ENCODE measurements around the gene WNT11. TPM values are rescaled to one million over a fixed set of nuclear protein-coding genes. Genes with fewer than 3 reads are reported as not detected.
A peak's percentile ranks its signal among the peaks of the same experiment; 100 is the strongest.

WNT11 gene
- total RNA-seq (1 to 10 TPM in 1 of 2 donors, under 1 TPM in 1; 0.57 to 2.1 TPM), total RNA-seq (0.70 to 0.83 reads per million in 2 donors)

GRCh38 chr11:76206327-76207081 is at the start of gene WNT11:
Gene WNT11 (minus strand): TSS chr11:76206502. CDS start chr11:76206407, 95 bp downstream.
- peak; percentile 18 for ATAC-seq
- peak within 1 kb of the TSS; percentile 70 for H3K27ac Mint-ChIP-seq
- peaks cover 36% of the 10 kb centered on the region for H3K27me3 Mint-ChIP-seq

GRCh38 chr11:76253416-76253815 is 47.1 kb upstream of the WNT11 start:
- ATAC-seq: no peak
- Mint-ChIP-seq H3K27ac (no peak overlapping the region), H3K36me3 (ENCODE audit: low read depth) (peaks cover 2% of the 10 kb centered on the region), H3K4me1 (peaks cover 6% of the 10 kb centered on the region), H3K27me3 (peaks cover 23% of the 10 kb centered on the region), H3K4me3 (no peak overlapping the region)
- H3K9me3 ChIP-seq (ENCODE audit: control insufficient read depth, low read length, poor library complexity, severe bottlenecking): no peaks in the 10 kb centered on the region
- no peak for DNase-seq

More at GRCh38 chr11:76206327-76207081, at the start of gene WNT11:
- Mint-ChIP-seq H3K36me3 (ENCODE audit: low read depth) (peaks cover 2% of the 10 kb centered on the region), H3K4me3 (peak within 1 kb of the TSS; percentile 90), H3K4me1 (peaks cover 15% of the 10 kb centered on the region)
- DNase-seq: peak; percentile 21 to 42 (median 34)
- no peaks in the 10 kb centered on the region for H3K9me3 ChIP-seq (ENCODE audit: control insufficient read depth, low read length, poor library complexity, severe bottlenecking)

- peaks cover 2% of the 10 kb centered on the region for H3K36me3 Mint-ChIP-seq (ENCODE audit: low read depth)
- peaks cover 6% of the 10 kb centered on the region for H3K4me1 Mint-ChIP-seq
- H3K4me3 Mint-ChIP-seq: no peak overlapping the region
- DNase-seq (no peak), ATAC-seq (no peak)
- H3K9me3 ChIP-seq (ENCODE audit: control insufficient read depth, low read length, poor library complexity, severe bottlenecking): no peaks in the 10 kb centered on the region
- peaks cover 23% of the 10 kb centered on the region for H3K27me3 Mint-ChIP-seq
- no peak overlapping the region for H3K27ac Mint-ChIP-seq
Measured at GRCh38 chr11:76252631-76253070, 46.3 kb upstream of the WNT11 start.

GRCh38 chr11:76251576-76251975 is 45.3 kb upstream of the WNT11 start:
- no peak for ATAC-seq
- no peak overlapping the region for H3K4me3 Mint-ChIP-seq
- peaks cover 2% of the 10 kb centered on the region for H3K36me3 Mint-ChIP-seq (ENCODE audit: low read depth)

GRCh38 chr11:76251226-76251575 is 44.9 kb upstream of the WNT11 start:
- DNase-seq: no peak
- Mint-ChIP-seq H3K27me3 (peaks cover 23% of the 10 kb centered on the region), H3K4me1 (peaks cover 6% of the 10 kb centered on the region), H3K4me3 (no peak overlapping the region), H3K36me3 (ENCODE audit: low read depth) (peaks cover 2% of the 10 kb centered on the region), H3K27ac (no peak overlapping the region)
- H3K9me3 ChIP-seq (ENCODE audit: control insufficient read depth, low read length, poor library complexity, severe bottlenecking): no peaks in the 10 kb centered on the region
- ATAC-seq: no peak

More at GRCh38 chr11:76251576-76251975, 45.3 kb upstream of the WNT11 start:
- no peak for DNase-seq
- peaks cover 23% of the 10 kb centered on the region for H3K27me3 Mint-ChIP-seq
- no peaks in the 10 kb centered on the region for H3K9me3 ChIP-seq (ENCODE audit: control insufficient read depth, low read length, poor library complexity, severe bottlenecking)
- H3K27ac Mint-ChIP-seq: no peak overlapping the region
- H3K4me1 Mint-ChIP-seq: peaks cover 6% of the 10 kb centered on the region

- no peaks in the 10 kb centered on the region for H3K9me3 ChIP-seq (ENCODE audit: control insufficient read depth, low read length, poor library complexity, severe bottlenecking)
- H3K4me1 Mint-ChIP-seq: peaks cover 6% of the 10 kb centered on the region
- no peak overlapping the region for H3K4me3 Mint-ChIP-seq
- DNase-seq (no peak), ATAC-seq (no peak)
- no peak overlapping the region for H3K27ac Mint-ChIP-seq
- peaks cover 23% of the 10 kb centered on the region for H3K27me3 Mint-ChIP-seq
- peaks cover 2% of the 10 kb centered on the region for H3K36me3 Mint-ChIP-seq (ENCODE audit: low read depth)
Measured at GRCh38 chr11:76250520-76251225, 44.4 kb upstream of the WNT11 start.

- H3K27ac Mint-ChIP-seq: no peak overlapping the region
- no peak for ATAC-seq
Measured at GRCh38 chr11:76249195-76249741, 43.0 kb upstream of the WNT11 start.

GRCh38 chr11:76248210-76248609 is 41.9 kb upstream of the WNT11 start:
- Mint-ChIP-seq H3K36me3 (ENCODE audit: low read depth) (peaks cover 2% of the 10 kb centered on the region), H3K4me1 (peaks cover 10% of the 10 kb centered on the region), H3K27me3 (peaks cover 15% of the 10 kb centered on the region), H3K4me3 (no peak overlapping the region), H3K27ac (no peak overlapping the region)
- no peaks in the 10 kb centered on the region for H3K9me3 ChIP-seq (ENCODE audit: control insufficient read depth, low read length, poor library complexity, severe bottlenecking)
- ATAC-seq (no peak), DNase-seq (no peak)

More at GRCh38 chr11:76249195-76249741, 43.0 kb upstream of the WNT11 start:
- H3K9me3 ChIP-seq (ENCODE audit: control insufficient read depth, low read length, poor library complexity, severe bottlenecking): no peaks in the 10 kb centered on the region
- Mint-ChIP-seq H3K4me3 (no peak overlapping the region), H3K27me3 (peaks cover 23% of the 10 kb centered on the region), H3K36me3 (ENCODE audit: low read depth) (peaks cover 2% of the 10 kb centered on the region), H3K4me1 (peaks cover 14% of the 10 kb centered on the region)
- DNase-seq: no peak

GRCh38 chr11:76247091-76247490 is 40.8 kb upstream of the WNT11 start:
- H3K4me1 Mint-ChIP-seq: peaks cover 8% of the 10 kb centered on the region
- ATAC-seq (no peak), DNase-seq (no peak)
- no peak overlapping the region for H3K4me3 Mint-ChIP-seq
- H3K27me3 Mint-ChIP-seq: peaks cover 4% of the 10 kb centered on the region
- no peaks in the 10 kb centered on the region for H3K9me3 ChIP-seq (ENCODE audit: control insufficient read depth, low read length, poor library complexity, severe bottlenecking)
- no peaks in the 10 kb centered on the region for H3K36me3 Mint-ChIP-seq (ENCODE audit: low read depth)
- H3K27ac Mint-ChIP-seq: no peak overlapping the region

- Mint-ChIP-seq H3K27me3 (no peaks in the 10 kb centered on the region), H3K36me3 (ENCODE audit: low read depth) (no peaks in the 10 kb centered on the region), H3K27ac (no peak overlapping the region), H3K4me1 (peaks cover 8% of the 10 kb centered on the region), H3K4me3 (no peak overlapping the region)
- DNase-seq (no peak), ATAC-seq (no peak)
- H3K9me3 ChIP-seq (ENCODE audit: control insufficient read depth, low read length, poor library complexity, severe bottlenecking): no peaks in the 10 kb centered on the region
Measured at GRCh38 chr11:76246271-76246933, 40.1 kb upstream of the WNT11 start.

- H3K4me3 Mint-ChIP-seq: no peak overlapping the region
- H3K27ac Mint-ChIP-seq: no peak overlapping the region
- H3K27me3 Mint-ChIP-seq: no peaks in the 10 kb centered on the region
- no peak for DNase-seq
- no peaks in the 10 kb centered on the region for H3K9me3 ChIP-seq (ENCODE audit: control insufficient read depth, low read length, poor library complexity, severe bottlenecking)
- ATAC-seq: no peak
- peaks cover 8% of the 10 kb centered on the region for H3K4me1 Mint-ChIP-seq
- no peaks in the 10 kb centered on the region for H3K36me3 Mint-ChIP-seq (ENCODE audit: low read depth)
Measured at GRCh38 chr11:76245720-76246119, 39.4 kb upstream of the WNT11 start.

GRCh38 chr11:76244316-76244851 is 38.1 kb upstream of the WNT11 start:
- no peak for DNase-seq
- H3K9me3 ChIP-seq (ENCODE audit: control insufficient read depth, low read length, poor library complexity, severe bottlenecking): no peaks in the 10 kb centered on the region
- no peak overlapping the region for H3K27ac Mint-ChIP-seq
- no peak overlapping the region for H3K4me3 Mint-ChIP-seq
- no peak for ATAC-seq
- no peaks in the 10 kb centered on the region for H3K27me3 Mint-ChIP-seq
- peaks cover 8% of the 10 kb centered on the region for H3K4me1 Mint-ChIP-seq
- no peaks in the 10 kb centered on the region for H3K36me3 Mint-ChIP-seq (ENCODE audit: low read depth)

GRCh38 chr11:76243957-76244285 is 37.6 kb upstream of the WNT11 start:
- Mint-ChIP-seq H3K4me3 (no peak overlapping the region), H3K27me3 (no peaks in the 10 kb centered on the region), H3K27ac (no peak overlapping the region), H3K36me3 (ENCODE audit: low read depth) (no peaks in the 10 kb centered on the region), H3K4me1 (peaks cover 8% of the 10 kb centered on the region)
- DNase-seq (no peak), ATAC-seq (no peak)
- H3K9me3 ChIP-seq (ENCODE audit: control insufficient read depth, low read length, poor library complexity, severe bottlenecking): no peaks in the 10 kb centered on the region
